ENCODE data around the gene CNIH3. TPM values are rescaled to one million over a fixed set of nuclear protein-coding genes. Genes with fewer than 3 reads are reported as not detected.
"Not testable (repeated sequence)": the region's sequence is repeated elsewhere in the genome, so short reads cannot be mapped to it uniquely, and the experiment has no call there.

Gene CNIH3
- total RNA-seq, 1 donor from 2014 or later: 2.0 TPM

- no peak for DNase-seq (ENCODE audit: low read depth, low spot score)
Measured at GRCh38 chr1:224684979-224685425, 68.9 kb downstream of the CNIH3 start.

DNA sequence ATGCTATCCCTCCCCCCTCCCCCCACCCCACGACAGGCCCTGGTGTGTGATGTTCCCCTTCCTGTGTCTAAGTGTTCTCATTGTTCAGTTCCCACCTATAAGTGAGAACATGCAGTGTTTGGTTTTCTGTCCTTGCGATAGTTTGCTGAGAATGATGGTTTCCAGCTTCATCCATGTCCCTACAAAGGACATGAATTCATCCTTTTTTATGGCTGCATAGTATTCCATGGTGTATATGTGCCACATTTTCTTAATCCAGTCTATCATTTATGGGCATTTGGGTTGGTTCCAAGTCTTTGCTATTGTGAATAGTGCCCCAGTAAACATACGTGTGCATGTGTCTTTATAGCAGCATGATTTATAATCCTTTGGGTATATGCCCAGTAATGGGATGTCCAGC, 70.0 kb downstream of the CNIH3 start:
- not testable (repeated sequence) for DNase-seq (ENCODE audit: low read depth, low spot score)

DNA sequence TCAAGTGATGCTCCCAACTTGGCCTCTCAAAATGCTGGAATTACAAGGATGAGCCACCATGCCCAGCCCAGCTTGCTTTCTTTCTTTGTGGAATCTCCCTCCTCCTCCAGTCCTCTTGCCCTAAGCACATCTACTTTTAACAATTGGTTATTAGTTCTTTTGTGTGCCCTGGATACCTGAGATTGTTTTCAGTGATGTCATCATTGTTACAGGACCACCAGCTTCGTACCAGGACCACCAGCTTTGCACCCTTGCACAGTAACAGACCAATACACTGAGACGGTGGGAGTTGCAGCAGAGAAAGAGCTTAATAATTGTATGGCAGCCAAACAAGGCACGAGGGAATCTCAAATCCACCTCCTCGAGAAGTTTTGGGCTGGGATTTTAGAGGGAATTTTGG, 71.3 kb downstream of the CNIH3 start:
- DNase-seq (ENCODE audit: low read depth, low spot score): no peak

DNA sequence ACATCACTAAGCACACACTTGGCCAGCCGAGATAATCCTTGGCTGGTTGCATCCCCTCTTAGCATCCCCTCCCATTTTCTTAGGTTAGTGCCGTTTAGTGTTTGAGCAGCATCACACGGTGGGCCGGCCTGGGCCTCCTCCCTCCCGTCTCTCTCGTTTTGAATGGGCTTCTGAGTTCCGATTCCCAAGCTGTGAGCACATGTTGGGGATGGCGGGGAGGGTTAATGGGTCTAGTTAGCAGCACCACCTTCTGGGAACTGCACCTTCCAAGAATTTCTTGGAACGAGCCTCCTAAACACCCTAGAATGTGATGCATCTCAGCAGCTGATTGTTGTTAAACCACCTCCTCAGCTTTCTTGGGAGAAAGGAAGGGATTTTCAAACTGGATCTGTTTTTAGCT, 73.3 kb downstream of the CNIH3 start:
- no peak for DNase-seq (ENCODE audit: low read depth, low spot score)

DNA sequence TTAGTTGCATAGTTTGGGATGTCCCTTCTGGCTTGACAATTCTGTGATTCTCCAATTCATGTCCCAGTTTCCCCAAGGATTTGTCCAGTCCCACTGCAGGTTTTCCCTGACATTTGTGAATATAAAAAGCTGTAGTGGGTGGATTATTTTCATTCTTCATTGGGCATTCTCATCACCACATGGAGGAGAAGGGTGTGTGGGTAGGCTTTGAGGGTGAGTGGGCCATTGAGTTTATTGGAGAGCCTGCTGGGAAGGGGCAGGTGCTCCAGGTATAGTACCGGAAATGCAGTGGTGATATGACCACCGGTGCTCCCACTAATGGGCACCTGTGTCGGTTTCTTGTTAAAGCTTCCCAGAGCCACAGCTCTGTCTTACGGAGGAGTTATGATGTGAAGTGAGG, 74.5 kb downstream of the CNIH3 start:
- DNase-seq (ENCODE audit: low read depth, low spot score): no peak

DNA sequence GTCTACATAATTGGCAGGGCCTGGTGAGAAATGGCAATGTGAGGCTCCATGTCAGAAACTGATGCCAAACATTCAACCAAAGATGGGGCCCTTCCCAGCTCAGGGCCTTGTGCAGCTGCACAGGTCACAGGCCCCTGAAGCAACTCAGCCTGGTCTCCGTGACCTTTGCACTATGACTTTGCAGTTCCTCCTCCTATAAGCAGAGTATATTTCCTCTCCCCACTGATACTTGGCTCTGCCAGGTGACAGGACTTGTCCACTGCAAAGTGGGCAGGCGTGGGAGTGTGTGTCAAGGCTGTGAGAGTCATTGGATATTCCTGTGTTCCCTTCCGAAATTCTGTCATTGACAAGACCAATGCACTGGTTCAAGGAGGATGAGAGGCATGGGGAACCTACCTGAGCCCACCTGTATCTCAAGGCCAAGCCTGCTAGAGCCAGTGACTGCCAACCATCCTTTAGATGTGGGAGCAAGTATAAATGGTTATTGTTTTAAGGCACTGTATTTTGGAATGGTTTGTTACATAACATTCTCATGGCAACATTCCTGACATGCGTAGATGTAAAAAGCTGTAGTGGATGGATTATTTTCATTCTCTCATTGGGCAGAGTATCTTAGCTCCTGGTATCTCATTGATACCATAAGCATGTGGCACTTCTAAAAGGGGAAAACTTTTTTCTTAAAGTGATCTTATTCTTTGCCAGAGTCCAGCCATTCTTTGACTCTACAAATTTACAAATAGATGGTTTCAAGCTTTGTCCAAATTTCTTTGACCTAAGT, 75.2 kb downstream of the CNIH3 start:
- no peak for DNase-seq (ENCODE audit: low read depth, low spot score)

DNA sequence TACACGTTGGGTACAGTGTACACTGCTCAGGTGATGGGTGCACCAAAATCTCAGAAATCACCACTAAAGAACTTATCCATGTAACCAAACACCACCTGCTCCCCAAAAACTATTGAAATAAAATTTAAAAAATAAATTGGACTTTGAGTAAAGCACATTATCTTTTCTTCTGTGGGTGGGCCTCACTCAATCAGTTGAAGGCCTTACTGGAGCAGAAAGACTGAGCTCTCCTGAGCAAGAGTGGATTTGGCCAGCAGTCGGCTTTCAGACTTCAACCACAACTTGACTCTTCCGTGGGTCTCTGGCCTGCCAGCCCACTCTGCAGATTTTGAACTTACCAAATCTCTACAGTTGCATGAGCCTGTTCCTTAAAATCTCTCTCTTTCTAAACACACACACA, 78.9 kb downstream of the CNIH3 start:
- DNase-seq (ENCODE audit: low read depth, low spot score): no peak

GRCh38 chr1:224696021-224696420, 79.9 kb downstream of the CNIH3 start:
- no peak for DNase-seq (ENCODE audit: low read depth, low spot score)

GRCh38 chr1:224696891-224697765, 81.0 kb downstream of the CNIH3 start:
- no peak for DNase-seq (ENCODE audit: low read depth, low spot score)

- no peak for DNase-seq (ENCODE audit: low read depth, low spot score)
Measured at GRCh38 chr1:224698015-224698451, 81.9 kb downstream of the CNIH3 start.

DNA sequence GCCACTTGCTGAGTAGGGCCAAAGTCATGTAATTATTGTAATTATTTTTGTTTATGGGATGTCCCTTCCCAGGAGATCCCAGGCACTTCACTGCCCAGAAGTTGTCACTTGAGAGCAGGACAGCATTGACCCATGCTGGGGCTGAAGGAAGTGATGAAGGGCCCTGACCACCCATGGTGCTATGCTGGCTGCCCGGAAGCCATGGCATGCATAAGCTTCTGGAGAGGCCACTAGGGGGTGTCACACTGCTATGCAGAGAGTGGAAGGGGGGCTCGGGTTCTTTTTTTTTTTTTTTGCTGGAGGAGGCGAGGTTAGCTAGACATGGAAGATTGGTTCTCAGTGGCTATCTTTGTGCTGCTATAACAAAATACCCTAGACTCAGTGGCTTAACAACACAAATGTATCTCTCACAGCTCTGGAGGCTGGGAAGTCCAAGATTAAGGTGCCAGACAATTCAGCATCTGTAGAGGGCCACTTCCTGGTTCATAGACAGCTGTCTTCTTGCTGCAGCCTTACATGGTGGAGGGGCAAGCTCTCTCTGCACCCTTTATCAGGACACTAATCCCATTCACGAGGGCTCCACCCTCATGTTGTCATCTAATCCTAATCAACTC, 84.9 kb downstream of the CNIH3 start:
- DNase-seq (ENCODE audit: low read depth, low spot score): no peak

DNA sequence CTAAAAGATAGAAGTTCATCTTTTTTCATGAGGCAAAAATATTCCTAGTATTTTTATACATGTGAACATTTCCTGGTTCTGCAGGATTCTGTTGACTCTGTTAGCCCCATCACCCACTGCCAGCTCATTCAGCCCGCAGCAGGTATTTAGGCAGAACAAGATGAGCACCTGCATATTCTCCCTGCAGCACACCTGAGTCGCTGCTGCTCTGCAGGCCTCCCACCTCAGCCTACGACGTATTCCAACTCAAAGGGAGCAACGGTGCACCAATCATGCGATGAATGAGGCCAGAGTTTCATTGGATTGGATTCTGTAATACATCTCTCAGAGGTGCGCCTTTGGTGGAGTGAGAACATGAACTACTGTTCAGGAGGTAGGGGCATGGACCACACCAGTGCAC, 87.6 kb downstream of the CNIH3 start:
- no peak for DNase-seq (ENCODE audit: low read depth, low spot score)

DNA sequence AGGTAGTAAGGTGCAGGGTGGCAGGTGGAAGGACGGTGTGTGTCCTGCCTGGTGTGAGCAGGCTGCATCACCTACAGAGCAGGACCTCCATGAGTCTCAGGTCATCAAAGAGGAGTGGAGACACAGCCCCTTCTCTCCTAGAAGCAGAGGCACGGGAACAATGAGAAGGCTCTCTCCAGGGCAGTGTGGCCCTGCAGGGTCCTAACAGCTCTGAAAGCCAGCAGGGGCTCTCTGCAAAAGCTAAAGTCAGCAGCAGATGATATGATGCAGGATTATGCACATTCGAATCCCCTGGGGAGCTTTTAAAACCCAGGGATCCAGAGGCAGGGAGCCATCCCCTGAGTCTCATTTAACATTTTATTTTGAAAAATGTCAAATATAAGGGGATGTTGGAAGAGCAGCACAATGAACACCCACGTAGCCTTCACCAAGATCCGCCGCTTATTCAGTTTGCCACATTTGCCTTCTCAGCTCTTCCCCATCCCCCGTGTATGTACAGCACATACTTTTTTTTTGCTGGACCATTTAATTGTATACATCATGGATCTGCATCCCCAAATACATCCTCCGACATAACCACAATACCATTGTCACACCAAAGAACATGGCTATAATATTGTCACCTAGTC, 88.1 kb downstream of the CNIH3 start:
- DNase-seq (ENCODE audit: low read depth, low spot score): no peak

- no peak for DNase-seq (ENCODE audit: low read depth, low spot score)
Measured at GRCh38 chr1:224705578-224705977, 89.5 kb downstream of the CNIH3 start.

GRCh38 chr1:224707843-224708725, 92.0 kb downstream of the CNIH3 start:
- no peak for DNase-seq (ENCODE audit: low read depth, low spot score)

GRCh38 chr1:224710196-224710595, 94.1 kb downstream of the CNIH3 start:
- no peak for DNase-seq (ENCODE audit: low read depth, low spot score)

DNA sequence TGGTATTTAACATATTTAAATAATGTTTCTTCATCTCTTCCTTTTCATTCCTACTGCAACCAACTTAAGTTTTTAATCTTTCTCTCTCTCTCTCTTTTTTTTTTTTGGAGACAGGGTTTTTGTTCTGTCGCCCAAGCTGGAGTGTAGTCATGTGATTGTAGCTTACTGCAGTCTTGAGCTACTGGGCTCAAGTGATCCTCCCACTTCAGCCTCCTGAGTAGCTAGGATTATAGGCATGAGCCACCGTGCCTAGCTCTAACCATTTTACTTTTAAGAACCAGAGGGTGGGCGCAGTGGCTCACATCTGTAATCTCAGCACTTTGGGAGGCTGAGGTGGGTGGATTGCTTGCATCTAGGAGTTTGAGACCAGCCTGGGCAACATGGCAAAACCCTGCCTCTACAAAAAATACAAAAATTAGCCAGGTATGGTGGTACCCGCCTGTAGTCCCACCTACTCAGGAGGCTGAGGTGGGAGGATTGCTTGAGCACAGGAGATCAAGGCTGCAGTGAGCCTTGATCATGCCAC, 95.2 kb downstream of the CNIH3 start:
- DNase-seq (ENCODE audit: low read depth, low spot score): not testable (repeated sequence)

GRCh38 chr1:224711876-224712275, 95.8 kb downstream of the CNIH3 start:
- no peak for DNase-seq (ENCODE audit: low read depth, low spot score)

GRCh38 chr1:224713228-224713627, 97.1 kb downstream of the CNIH3 start:
- no peak for DNase-seq (ENCODE audit: low read depth, low spot score)

DNA sequence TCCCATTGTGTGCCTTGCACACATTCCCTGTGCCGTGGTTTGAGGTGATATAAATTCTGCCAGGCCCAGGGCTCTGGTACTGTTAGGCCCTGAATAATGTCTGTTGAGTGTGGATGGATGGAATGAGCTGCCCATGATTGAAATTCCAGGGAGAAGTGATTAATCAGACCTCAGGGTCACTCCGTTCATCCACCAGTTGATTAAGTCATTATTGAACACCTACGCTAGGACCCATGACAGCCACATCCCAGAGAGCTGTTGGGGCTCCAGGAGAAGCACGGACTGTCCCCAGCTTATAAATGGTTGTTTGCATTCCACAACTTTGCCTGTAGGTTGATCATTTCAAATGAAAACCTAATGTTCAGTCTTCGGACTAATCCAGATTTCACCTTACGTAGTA, 98.4 kb downstream of the CNIH3 start:
- no peak for DNase-seq (ENCODE audit: low read depth, low spot score)
